A673 (cell line): ENCODE data around the gene POU3F1.

Source experiments
- CTCF ChIP-seq: fragments of 300-800, 200-600 bp; sonication (generic); conservative IDR thresholded peaks from 2 replicates; pipeline ENCODE4 v1.5.1; 2017; ENCODE audit warnings: low read depth, mild to moderate bottlenecking, antibody characterized with exemption, low read length, moderate library complexity, mixed read lengths
- EZH2 ChIP-seq: fragments of 200-600 bp; sonication (generic); IDR thresholded peaks from 2 replicates; pipeline ENCODE4 v1.6.1; 2017; ENCODE audit warnings: borderline replicate concordance, low read depth, mild to moderate bottlenecking, mixed read lengths, antibody characterized with exemption, low read length; ENCODE audit not compliant: poor library complexity, severe bottlenecking

- TF ChIP-seq CTCF (no peak), EZH2 (no peak)
Observed at GRCh38 chr1:38089712-38090360, 43.2 kb upstream of the POU3F1 start.
